IMR-90 (cell line): ENCODE data around the gene UBA1. TPM values are rescaled to one million over a fixed set of nuclear protein-coding genes. Genes with fewer than 3 reads are reported as not detected.

Source experiments
- ATAC-seq: fragments of 200-7000 bp; cut with Tn5 transposase; 2 replicates; pipeline ENCODE4 v1.9.1; 2020; ENCODE audit warnings: low read depth, mild to moderate bottlenecking, moderate library complexity
- BruUV-seq: library from RNA; stranded (reverse); fragments of 400-500 nt; replicated peaks from 2 replicates; lab custom pipeline; 2021; lab: Mats Ljungman, UMichigan
- CTCF ChIA-PET: fragments of 300-600 bp; formaldehyde crosslinking; extraction: SDS; loops from one replicate; lab custom pipeline; 2021; ENCODE audit warnings: antibody characterized with exemption; lab: Yijun Ruan, JAX
- POLR2A ChIA-PET: fragments of 300-600 bp; sonication (Branson Sonifier 250); formaldehyde crosslinking; loops from one replicate; lab custom pipeline; 2022; ENCODE audit warnings: antibody characterized with exemption; ENCODE audit not compliant: unreplicated experiment; lab: Charles Lee
- DNase-seq: peaks from one replicate; pipeline ENCODE4 v3.0.0; 2013
- H2AFZ ChIP-seq: replicated peaks from 2 replicates; pipeline ENCODE3; 2013; ENCODE audit warnings: low read length, mild to moderate bottlenecking; ENCODE audit not compliant: poor library complexity
- H2AK5ac ChIP-seq: 2 replicates; pipeline ENCODE4 v1.6.1; 2013; ENCODE audit warnings: low read depth, low read length, inconsistent platforms
- H2AK9ac ChIP-seq: replicated peaks from 2 replicates; pipeline ENCODE3; 2013; ENCODE audit warnings: mild to moderate bottlenecking, low read depth, low read length, moderate library complexity; ENCODE audit not compliant: poor library complexity
- H2BK120ac ChIP-seq: 2 replicates; pipeline ENCODE4 v1.6.1; 2013; ENCODE audit warnings: low read depth, low read length, inconsistent platforms
- H2BK15ac ChIP-seq: 3 replicates; pipeline ENCODE4 v1.6.1; 2013; ENCODE audit warnings: low read depth, low read length, inconsistent platforms
- H2BK20ac ChIP-seq: 2 replicates; pipeline ENCODE4 v1.6.1; 2013; ENCODE audit warnings: low read depth, mild to moderate bottlenecking, inconsistent platforms, low read length, moderate library complexity
- H2BK5ac ChIP-seq: 2 replicates; pipeline ENCODE4 v1.6.1; 2013; ENCODE audit warnings: mild to moderate bottlenecking, low read depth, low read length, inconsistent platforms; ENCODE audit not compliant: poor library complexity, severe bottlenecking
- H3K14ac ChIP-seq: replicated peaks from 2 replicates; pipeline ENCODE4 v1.6.1; 2013; ENCODE audit warnings: low read depth, low read length, inconsistent platforms
- H3K18ac ChIP-seq: 2 replicates; pipeline ENCODE4 v1.6.1; 2013; ENCODE audit warnings: low read depth, low read length, control low read depth
- H3K23ac ChIP-seq: 2 replicates; pipeline ENCODE4 v1.6.1; 2013; ENCODE audit warnings: low read depth, low read length, inconsistent platforms
- H3K27ac ChIP-seq: 2 replicates; pipeline ENCODE4 v1.5.1; 2013; ENCODE audit warnings: mild to moderate bottlenecking, control low read depth, low read length; ENCODE audit not compliant: insufficient read depth
- H3K27me3 ChIP-seq: 2 replicates; pipeline ENCODE4 v1.6.1; 2013; ENCODE audit warnings: low read length; ENCODE audit not compliant: control insufficient read depth, insufficient read depth
- H3K36me3 ChIP-seq: 2 replicates; pipeline ENCODE4 v1.6.1; 2013; ENCODE audit warnings: low read length, mixed read lengths; ENCODE audit not compliant: control insufficient read depth, insufficient read depth
- H3K4ac ChIP-seq: 2 replicates; pipeline ENCODE4 v1.6.1; 2013; ENCODE audit warnings: low read depth, low read length, inconsistent platforms
- H3K4me1 ChIP-seq: 2 replicates; pipeline ENCODE4 v1.6.1; 2013; ENCODE audit warnings: low read length, mixed read lengths; ENCODE audit not compliant: control insufficient read depth, insufficient read depth
- H3K4me2 ChIP-seq: 2 replicates; pipeline ENCODE4 v1.6.1; 2013; ENCODE audit warnings: low read depth, mild to moderate bottlenecking, control low read depth, low read length, moderate library complexity
- H3K4me3 ChIP-seq: 2 replicates; pipeline ENCODE4 v1.5.1; 2013; ENCODE audit warnings: low read depth, mild to moderate bottlenecking, control low read depth, low read length, moderate library complexity; ENCODE audit not compliant: insufficient read depth
- H3K56ac ChIP-seq: 2 replicates; pipeline ENCODE4 v1.6.1; 2013; ENCODE audit warnings: low read length, inconsistent platforms; ENCODE audit not compliant: insufficient read depth; ENCODE audit errors: extremely low read depth
- H3K79me1 ChIP-seq, 2 experiments: 2 replicates each; pipeline ENCODE4 v1.6.1; 2013; ENCODE audit warnings: low read length in 2 of 2, inconsistent platforms in 1 of 2, low read depth in 1 of 2
- H3K9ac ChIP-seq: 2 replicates; pipeline ENCODE4 v1.6.1; 2013; ENCODE audit warnings: low read depth, low read length, control low read depth
- H3K9me1 ChIP-seq: 2 replicates; pipeline ENCODE4 v1.6.1; 2013; ENCODE audit warnings: low read length, inconsistent platforms; ENCODE audit not compliant: insufficient read depth
- H3K9me3 ChIP-seq: 2 replicates; pipeline ENCODE4 v1.6.1; 2013; ENCODE audit warnings: low read length; ENCODE audit not compliant: control insufficient read depth, insufficient read depth
- H4K20me1 ChIP-seq: 2 replicates; pipeline ENCODE4 v1.6.1; 2013; ENCODE audit warnings: low read length, inconsistent platforms; ENCODE audit not compliant: insufficient read depth
- H4K5ac ChIP-seq: 2 replicates; pipeline ENCODE4 v1.6.1; 2013; ENCODE audit warnings: mild to moderate bottlenecking, low read depth, low read length, control low read depth
- H4K8ac ChIP-seq, 2 experiments: 2 replicates each; pipeline ENCODE4 v1.6.1; 2013; ENCODE audit warnings: low read depth in 2 of 2, low read length in 2 of 2, control low read depth in 1 of 2, inconsistent platforms in 1 of 2
- H4K91ac ChIP-seq: 2 replicates; pipeline ENCODE4 v1.6.1; 2013; ENCODE audit warnings: low read depth, low read length, inconsistent platforms; ENCODE audit not compliant: insufficient read depth
- BHLHE40 ChIP-seq: fragments of 150-350 bp; IDR thresholded peaks from 2 replicates; pipeline ENCODE4 v1.6.1; 2016; ENCODE audit warnings: mild to moderate bottlenecking, low read depth, low read length
- CEBPB ChIP-seq: IDR thresholded peaks from 2 replicates; pipeline ENCODE4 v1.6.1; 2012; ENCODE audit warnings: low read depth, low read length, improper control_type of control experiment
- CHD1 ChIP-seq: IDR thresholded peaks from 2 replicates; pipeline ENCODE4 v1.6.1; 2012; ENCODE audit warnings: low read depth, low read length, improper control_type of control experiment
- MAZ ChIP-seq: IDR thresholded peaks from 2 replicates; pipeline ENCODE4 v1.6.1; 2012; ENCODE audit warnings: low read depth, mild to moderate bottlenecking, low read length, improper control_type of control experiment, moderate library complexity, borderline replicate concordance
- NFE2L2 ChIP-seq: fragments of 150-350 bp; IDR thresholded peaks from 2 replicates; pipeline ENCODE4 v1.6.1; 2016; ENCODE audit warnings: low read depth, mild to moderate bottlenecking, low read length
- POLR2A ChIP-seq: IDR thresholded peaks from 2 replicates; pipeline ENCODE4 v1.6.1; 2012; ENCODE audit warnings: mild to moderate bottlenecking, low read depth, low read length
- RCOR1 ChIP-seq: IDR thresholded peaks from 2 replicates; pipeline ENCODE4 v1.6.1; 2012; ENCODE audit warnings: mild to moderate bottlenecking, low read length, improper control_type of control experiment; ENCODE audit not compliant: insufficient replicate concordance
- RFX5 ChIP-seq: IDR thresholded peaks from 2 replicates; pipeline ENCODE4 v1.8.0; 2012; ENCODE audit warnings: low read depth, mild to moderate bottlenecking, low read length, moderate library complexity
- SMC3 ChIP-seq: fragments of 150-350 bp; IDR thresholded peaks from 2 replicates; pipeline ENCODE4 v1.6.1; 2016; ENCODE audit warnings: low read depth, mild to moderate bottlenecking, antibody characterized with exemption, low read length, moderate library complexity
- WGBS, 2 experiments: methylation state at CpG; one replicate each; pipeline versions ENCODE4 v1.1.5 to v1.1.7; 2013; ENCODE audit warnings: missing lambda C conversion rate in 2 of 2; ENCODE audit not compliant: insufficient read length in 1 of 2; ENCODE audit errors: extremely low coverage in 2 of 2; 5-methylcytosine and 5-hydroxymethylcytosine counted together
- dilution Hi-C: fragments of 300-500 bp; cut with HindIII; formaldehyde crosslinking; loops from one replicate; pipeline ENCODE4 v1.14.3; 2018; ENCODE audit warnings: low sequenced_read_pairs; ENCODE audit not compliant: unreplicated experiment
- in situ Hi-C: fragments of 300-500 bp; cut with MboI; formaldehyde crosslinking; loops from 3 replicates; pipeline ENCODE4 v1.14.3; 2019; ENCODE audit warnings: low sequenced_read_pairs, inconsistent platforms, mixed read lengths
- intact Hi-C: fragments of 100-400 bp; cut with micrococcal nuclease; formaldehyde crosslinking; loops from 2 replicates; pipeline ENCODE4 v1.10.0; 2022
- polyA plus RNA-seq, 3 experiments: library from polyadenylated mRNA; depleted of rRNA; stranded (reverse); fragments of >200 nt; gene quantifications; 2 replicates each; pipeline ENCODE4 v1.2.3, GENCODE V29; 2012; ENCODE audit warnings: low replicate concordance in 1 of 3
- total RNA-seq: library from RNA; depleted of rRNA; stranded (reverse); fragments of >200 nt; gene quantifications from 2 replicates; pipeline ENCODE4 v1.2.3, GENCODE V29; 2012
- TF ChIP-seq, protein P1 (sequence below): conservative IDR thresholded peaks from 2 replicates; pipeline ENCODE4 v1.5.1; 2012; ENCODE audit warnings: mild to moderate bottlenecking, low read depth, low read length, improper control_type of control experiment
- TF ChIP-seq, protein P2 (sequence below): fragments of 150-350 bp; IDR thresholded peaks from 2 replicates; pipeline ENCODE4 v1.6.1; 2016; ENCODE audit warnings: low read depth, mild to moderate bottlenecking, low read length, moderate library complexity, borderline replicate concordance
- TF ChIP-seq, protein P3 (sequence below): fragments of 150-350 bp; IDR thresholded peaks from 2 replicates; pipeline ENCODE4 v1.6.1; 2017; ENCODE audit warnings: mild to moderate bottlenecking, antibody characterized with exemption, low read length, low read depth

UBA1 gene
- total and polyA plus RNA-seq, 2 of the 4 experiments (the other 2 are of a cell fraction), result 299 to 343 TPM

DNA sequence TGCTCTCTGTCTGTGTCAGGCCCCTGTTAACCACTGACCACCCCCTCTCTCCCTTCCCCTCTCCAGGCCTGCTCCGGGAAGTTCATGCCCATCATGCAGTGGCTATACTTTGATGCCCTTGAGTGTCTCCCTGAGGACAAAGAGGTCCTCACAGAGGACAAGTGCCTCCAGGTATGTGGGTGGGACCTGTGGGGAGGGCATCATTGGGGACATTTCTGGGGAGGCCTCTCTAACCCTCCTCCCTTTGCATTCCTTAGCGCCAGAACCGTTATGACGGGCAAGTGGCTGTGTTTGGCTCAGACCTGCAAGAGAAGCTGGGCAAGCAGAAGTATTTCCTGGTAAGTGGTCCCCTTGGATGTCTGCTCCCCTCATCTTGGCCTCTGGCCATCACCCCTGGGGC, 9.2 kb downstream of the UBA1 start:
- Histone ChIP-seq H2BK120ac (no peak overlapping the region), H2AFZ (no peak overlapping the region), H3K4me1 (peaks cover 3% of the 10 kb centered on the region; the same call in 1 of the 2 replicates), H3K4ac (no peak overlapping the region), H3K4me2 (no peak overlapping the region), H2AK9ac (no peak overlapping the region), H3K9ac (no peak overlapping the region), H4K5ac (no peak overlapping the region), H2BK20ac (no peak overlapping the region), H2AK5ac (no peak overlapping the region), H2BK5ac (no peak overlapping the region), H3K14ac (no peak overlapping the region), H3K56ac (no peak overlapping the region), H3K27ac (no peak overlapping the region), H3K18ac (no peak overlapping the region), H3K9me1 (0 out of 2 replicates have a peak, but pooled peaks cover 5% of the 10 kb centered on the region), H3K27me3 (no peaks in the 10 kb centered on the region; the same call in 1 of the 2 replicates), H3K23ac (no peak overlapping the region), H4K20me1 (peaks cover 64% of the 10 kb centered on the region), H4K8ac (no peak overlapping the region), H3K9me3 (no peaks in the 10 kb centered on the region), H4K91ac (no peak overlapping the region), H2BK15ac (no peak overlapping the region), H3K4me3 (no peak overlapping the region), H3K36me3 (peaks cover 89% of the 10 kb centered on the region), H3K79me1 (peaks cover 39 to 58% of the 10 kb centered on the region in 2 experiments)
- TF ChIP-seq RCOR1 (no peak), POLR2A (no peak), CHD1 (no peak), CEBPB (no peak), BHLHE40 (no peak), SMC3 (no peak), NFE2L2 (no peak), MAZ (no peak), RFX5 (no peak)
- TF ChIP-seq, protein P1, sequence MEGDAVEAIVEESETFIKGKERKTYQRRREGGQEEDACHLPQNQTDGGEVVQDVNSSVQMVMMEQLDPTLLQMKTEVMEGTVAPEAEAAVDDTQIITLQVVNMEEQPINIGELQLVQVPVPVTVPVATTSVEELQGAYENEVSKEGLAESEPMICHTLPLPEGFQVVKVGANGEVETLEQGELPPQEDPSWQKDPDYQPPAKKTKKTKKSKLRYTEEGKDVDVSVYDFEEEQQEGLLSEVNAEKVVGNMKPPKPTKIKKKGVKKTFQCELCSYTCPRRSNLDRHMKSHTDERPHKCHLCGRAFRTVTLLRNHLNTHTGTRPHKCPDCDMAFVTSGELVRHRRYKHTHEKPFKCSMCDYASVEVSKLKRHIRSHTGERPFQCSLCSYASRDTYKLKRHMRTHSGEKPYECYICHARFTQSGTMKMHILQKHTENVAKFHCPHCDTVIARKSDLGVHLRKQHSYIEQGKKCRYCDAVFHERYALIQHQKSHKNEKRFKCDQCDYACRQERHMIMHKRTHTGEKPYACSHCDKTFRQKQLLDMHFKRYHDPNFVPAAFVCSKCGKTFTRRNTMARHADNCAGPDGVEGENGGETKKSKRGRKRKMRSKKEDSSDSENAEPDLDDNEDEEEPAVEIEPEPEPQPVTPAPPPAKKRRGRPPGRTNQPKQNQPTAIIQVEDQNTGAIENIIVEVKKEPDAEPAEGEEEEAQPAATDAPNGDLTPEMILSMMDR, result no peak
- TF ChIP-seq, protein P2, sequence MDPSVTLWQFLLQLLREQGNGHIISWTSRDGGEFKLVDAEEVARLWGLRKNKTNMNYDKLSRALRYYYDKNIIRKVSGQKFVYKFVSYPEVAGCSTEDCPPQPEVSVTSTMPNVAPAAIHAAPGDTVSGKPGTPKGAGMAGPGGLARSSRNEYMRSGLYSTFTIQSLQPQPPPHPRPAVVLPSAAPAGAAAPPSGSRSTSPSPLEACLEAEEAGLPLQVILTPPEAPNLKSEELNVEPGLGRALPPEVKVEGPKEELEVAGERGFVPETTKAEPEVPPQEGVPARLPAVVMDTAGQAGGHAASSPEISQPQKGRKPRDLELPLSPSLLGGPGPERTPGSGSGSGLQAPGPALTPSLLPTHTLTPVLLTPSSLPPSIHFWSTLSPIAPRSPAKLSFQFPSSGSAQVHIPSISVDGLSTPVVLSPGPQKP, result no peak
- TF ChIP-seq, protein P3, sequence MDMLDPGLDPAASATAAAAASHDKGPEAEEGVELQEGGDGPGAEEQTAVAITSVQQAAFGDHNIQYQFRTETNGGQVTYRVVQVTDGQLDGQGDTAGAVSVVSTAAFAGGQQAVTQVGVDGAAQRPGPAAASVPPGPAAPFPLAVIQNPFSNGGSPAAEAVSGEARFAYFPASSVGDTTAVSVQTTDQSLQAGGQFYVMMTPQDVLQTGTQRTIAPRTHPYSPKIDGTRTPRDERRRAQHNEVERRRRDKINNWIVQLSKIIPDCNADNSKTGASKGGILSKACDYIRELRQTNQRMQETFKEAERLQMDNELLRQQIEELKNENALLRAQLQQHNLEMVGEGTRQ, result no peak
- no peak for DNase-seq
- 100% methylated on average over 2 of the region's 4 CpGs; no CpG with 5 or more reads in 1 of the 2 experiments for WGBS, 2 experiments
- intact Hi-C loops (no loop called here), in situ Hi-C loops (loop anchor here (25.0 kb wide), 1 partner anchor 434 kb away; the partner anchor contains the start of gene CFP), dilution Hi-C loops (no loop called here)
- ChIA-PET CTCF (no interaction called here), POLR2A (no interaction called here)
- no peak for ATAC-seq
- BruUV-seq, result TSS peak; percentile 67
